ENCODE results near the gene GTPBP3. TPM values are rescaled to one million over a fixed set of nuclear protein-coding genes. Genes with fewer than 3 reads are reported as not detected.

GTPBP3 gene
- 13.0 and 20.0 TPM in 2 replicates for total RNA-seq

GRCh38 chr19:17336872-17337674 lies at the start of gene GTPBP3:
TSS of gene GTPBP3 (plus strand) at chr19:17337553. CDS start at chr19:17337612, 59 bp downstream.

GRCh38 chr19:17303167-17303939 lies 34.0 kb upstream of the GTPBP3 start, which contains the start of gene ABHD8:
TSS of gene ABHD8 (minus strand) at chr19:17303425. CDS start at chr19:17301616, 1,809 bp downstream.

GRCh38 chr19:17305517-17306284 lies 31.7 kb upstream of the GTPBP3 start, which contains the start of gene MRPL34:
TSS of gene MRPL34 (plus strand) at chr19:17305872. CDS start at chr19:17305893, 21 bp downstream.

GRCh38 chr19:17309198-17309964 lies 28.0 kb upstream of the GTPBP3 start, which contains the start of gene DDA1:
TSS of gene DDA1 (plus strand) at chr19:17309563. CDS start at chr19:17309655, 92 bp downstream.

DNA sequence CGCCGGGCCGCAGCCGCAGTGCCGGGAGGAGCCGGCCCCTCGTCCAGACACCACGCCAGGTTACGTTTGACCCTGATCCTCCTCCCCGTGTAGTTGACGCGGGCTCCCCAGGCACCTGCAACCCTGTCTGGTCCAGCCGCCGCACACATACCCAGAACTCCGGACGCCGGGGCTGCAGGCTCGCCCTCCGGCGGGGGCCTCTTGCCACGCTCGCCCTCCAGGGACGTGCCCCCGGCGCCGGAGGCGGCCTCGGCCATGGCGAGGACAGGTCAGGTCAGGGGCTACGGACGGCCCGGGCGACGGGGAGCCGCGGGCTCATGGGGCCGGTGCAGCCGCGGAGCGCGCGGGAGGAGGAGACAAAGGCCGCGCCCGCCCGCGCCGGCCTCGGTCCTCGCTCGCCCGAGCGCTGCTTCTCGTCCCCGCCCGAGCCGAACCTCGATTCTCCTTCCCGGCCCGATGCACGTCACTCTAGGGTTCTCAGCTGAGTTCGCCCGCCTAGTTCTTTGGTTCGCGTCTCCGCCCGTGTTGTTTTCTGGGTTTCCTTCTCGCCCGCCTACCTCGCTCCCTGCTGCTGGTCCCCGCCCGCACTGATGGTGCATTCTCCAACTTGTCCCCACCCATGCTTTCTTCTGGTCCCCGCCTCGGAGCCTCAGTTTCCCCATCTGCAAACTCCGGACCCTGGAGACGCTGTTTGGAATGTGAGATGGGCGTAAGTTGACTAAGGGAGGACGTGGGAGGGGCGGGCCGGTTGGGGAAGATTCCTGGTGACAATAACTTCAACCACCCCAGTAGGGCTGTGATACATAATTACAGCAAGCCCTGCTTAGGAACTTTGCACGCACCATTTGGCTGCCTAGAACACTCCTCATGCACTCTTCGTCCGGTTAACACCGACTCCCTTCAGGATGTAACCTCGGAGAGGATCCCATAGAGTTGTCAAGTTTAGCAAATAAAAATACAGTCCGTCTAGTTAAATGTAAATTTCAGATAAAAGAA lies 2.6 kb upstream of the GTPBP3 start, which contains the start of gene ANO8:
ANO8 (minus strand) TSS at position 442 of the 996 bp plus-strand sequence; CDS start at position 257, 185 bp downstream.

GRCh38 chr19:17376935-17377600 lies 39.7 kb downstream of the GTPBP3 start, which contains the start of gene PLVAP:
TSS of gene PLVAP (minus strand) at chr19:17377342. CDS start at chr19:17377288, 54 bp downstream.

Other genes starting within 250 kb of the GTPBP3 start
- gene USE1, start 122.2 kb upstream of the GTPBP3 start, total RNA-seq: 10.5 and 18.6 TPM in 2 replicates
- gene OCEL1, start 111.3 kb upstream of the GTPBP3 start, total RNA-seq: 5.5 and 5.9 TPM in 2 replicates
- 20.1 and 36.8 TPM in 2 replicates for gene NR2F6, start 91.6 kb upstream of the GTPBP3 start, total RNA-seq
- gene USHBP1, start 72.8 kb upstream of the GTPBP3 start, total RNA-seq: 7.0 and 15.1 TPM in 2 replicates
- gene BABAM1, start 70.1 kb upstream of the GTPBP3 start, total RNA-seq: 89.1 and 89.2 TPM in 2 replicates
- 1.5 and 1.6 TPM in 2 replicates for gene ANKLE1, start 55.7 kb upstream of the GTPBP3 start, total RNA-seq
- gene ABHD8, start 34.1 kb upstream of the GTPBP3 start, total RNA-seq: 6.3 and 9.0 TPM in 2 replicates
- 40.0 and 48.0 TPM in 2 replicates for gene MRPL34, start 31.7 kb upstream of the GTPBP3 start, total RNA-seq
- 26.6 and 27.0 TPM in 2 replicates for gene DDA1, start 28.0 kb upstream of the GTPBP3 start, total RNA-seq
- 3.2 and 4.3 TPM in 2 replicates for gene ANO8, start 2.7 kb upstream of the GTPBP3 start, total RNA-seq
- 2.5 and 3.6 TPM in 2 replicates for gene PLVAP, start 39.8 kb downstream of the GTPBP3 start, total RNA-seq
- gene CCDC194, start 56.6 kb downstream of the GTPBP3 start, total RNA-seq: 0.13 and 0.50 TPM in 2 replicates
- 35.6 and 46.1 TPM in 2 replicates for gene BST2, start 68.1 kb downstream of the GTPBP3 start, total RNA-seq
- 29.5 and 40.0 TPM in 2 replicates for gene MVB12A, start 82.5 kb downstream of the GTPBP3 start, total RNA-seq
- gene TMEM221, start 111.1 kb downstream of the GTPBP3 start, total RNA-seq: not detected in 2 replicates
- gene NXNL1, start 123.4 kb downstream of the GTPBP3 start, total RNA-seq: not detected in 2 replicates
- 9.3 TPM in 2 replicates for gene SLC27A1, start 133.0 kb downstream of the GTPBP3 start, total RNA-seq
- gene PGLS, start 174.1 kb downstream of the GTPBP3 start, total RNA-seq: 45.3 and 53.1 TPM in 2 replicates
- gene COLGALT1, start 218.1 kb downstream of the GTPBP3 start, total RNA-seq: 70.7 and 83.5 TPM in 2 replicates